ENCODE data around the gene EDRF1.
"Not testable (repeated sequence)": the region's sequence is repeated elsewhere in the genome, so short reads cannot be mapped to it uniquely, and the experiment has no call there.

Gene EDRF1, protein sequence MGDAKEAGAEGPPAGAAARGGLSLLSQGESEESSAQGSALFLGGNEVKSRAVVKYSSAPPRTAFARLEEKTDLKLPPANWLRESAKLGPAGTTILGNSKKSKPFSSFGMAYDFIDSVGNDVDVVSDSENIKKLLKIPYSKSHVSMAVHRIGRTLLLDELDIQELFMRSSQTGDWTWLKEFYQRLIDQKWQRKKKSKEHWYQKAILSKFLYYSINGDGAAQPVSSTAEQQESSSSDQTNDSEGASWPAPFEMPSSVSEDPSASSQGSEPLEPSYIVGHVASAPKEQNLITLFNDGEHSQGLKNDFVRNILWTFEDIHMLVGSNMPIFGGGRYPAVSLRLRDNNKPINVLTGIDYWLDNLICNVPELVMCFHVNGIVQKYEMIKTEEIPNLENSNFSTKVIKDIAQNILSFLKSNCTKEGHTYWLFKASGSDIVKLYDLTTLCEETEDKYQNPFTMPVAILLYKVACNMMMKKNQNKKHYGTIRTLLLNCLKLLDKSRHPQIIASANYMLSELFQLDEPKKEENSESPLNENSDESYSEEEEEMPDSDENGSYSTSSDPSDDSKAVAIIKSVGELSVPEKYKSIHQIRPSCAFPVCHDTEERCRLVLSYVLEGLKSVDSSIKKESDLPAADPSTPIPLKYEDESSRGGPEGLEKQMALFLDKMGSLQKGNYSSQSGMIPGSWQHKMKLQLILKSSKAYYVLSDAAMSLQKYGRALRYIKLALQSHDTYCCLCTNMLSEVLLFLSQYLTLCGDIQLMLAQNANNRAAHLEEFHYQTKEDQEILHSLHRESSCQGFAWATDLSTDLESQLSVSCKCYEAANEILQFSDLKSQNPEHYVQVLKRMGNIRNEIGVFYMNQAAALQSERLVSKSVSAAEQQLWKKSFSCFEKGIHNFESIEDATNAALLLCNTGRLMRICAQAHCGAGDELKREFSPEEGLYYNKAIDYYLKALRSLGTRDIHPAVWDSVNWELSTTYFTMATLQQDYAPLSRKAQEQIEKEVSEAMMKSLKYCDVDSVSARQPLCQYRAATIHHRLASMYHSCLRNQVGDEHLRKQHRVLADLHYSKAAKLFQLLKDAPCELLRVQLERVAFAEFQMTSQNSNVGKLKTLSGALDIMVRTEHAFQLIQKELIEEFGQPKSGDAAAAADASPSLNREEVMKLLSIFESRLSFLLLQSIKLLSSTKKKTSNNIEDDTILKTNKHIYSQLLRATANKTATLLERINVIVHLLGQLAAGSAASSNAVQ

DNA sequence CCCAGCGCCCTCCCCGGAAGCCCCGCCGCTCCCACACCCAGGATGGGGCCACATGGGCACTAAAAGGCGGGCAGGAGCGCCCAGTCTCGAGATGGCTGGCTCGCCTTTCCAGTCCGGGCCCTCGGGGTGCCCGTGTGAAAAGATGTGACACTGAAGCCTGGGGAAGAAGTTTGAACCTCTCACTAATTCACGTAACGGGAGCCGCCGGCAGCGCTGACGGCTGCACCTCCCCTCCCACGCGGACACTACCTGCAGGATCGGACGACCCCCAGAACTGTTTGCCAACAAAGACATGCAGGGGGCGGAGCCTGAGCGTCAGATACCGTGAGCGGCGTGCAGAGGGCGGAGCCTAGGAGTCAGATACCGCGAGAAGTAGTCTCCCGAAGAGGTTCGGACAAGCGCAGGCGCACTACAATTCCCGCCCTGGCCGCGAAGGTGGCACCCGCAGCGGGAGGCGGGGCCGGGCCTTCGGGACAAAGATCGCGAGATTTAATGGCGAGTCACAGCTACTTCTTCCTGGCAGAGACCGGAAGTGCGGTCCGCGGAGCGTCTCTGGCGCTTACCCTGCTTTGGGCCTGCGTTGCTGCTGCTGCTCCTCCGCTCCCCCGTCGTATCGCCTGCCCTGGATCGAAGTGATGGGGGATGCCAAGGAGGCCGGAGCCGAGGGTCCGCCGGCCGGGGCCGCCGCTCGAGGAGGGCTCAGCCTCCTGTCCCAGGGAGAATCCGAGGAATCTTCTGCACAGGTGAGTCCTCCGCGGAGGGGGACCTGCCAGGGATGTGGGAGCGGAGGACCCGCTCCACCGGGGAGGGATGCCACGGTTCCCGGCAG lies at the start of gene EDRF1:
Gene EDRF1 (plus strand): TSS at position 537 of the 829 bp plus-strand sequence. CDS start 99 bp downstream, at position 636.
- peak; percentile 94 to 98 (median 98) for DNase-seq (ENCODE audit: low read depth in 4 of 4, low spot score in 1 of 4)

DNA sequence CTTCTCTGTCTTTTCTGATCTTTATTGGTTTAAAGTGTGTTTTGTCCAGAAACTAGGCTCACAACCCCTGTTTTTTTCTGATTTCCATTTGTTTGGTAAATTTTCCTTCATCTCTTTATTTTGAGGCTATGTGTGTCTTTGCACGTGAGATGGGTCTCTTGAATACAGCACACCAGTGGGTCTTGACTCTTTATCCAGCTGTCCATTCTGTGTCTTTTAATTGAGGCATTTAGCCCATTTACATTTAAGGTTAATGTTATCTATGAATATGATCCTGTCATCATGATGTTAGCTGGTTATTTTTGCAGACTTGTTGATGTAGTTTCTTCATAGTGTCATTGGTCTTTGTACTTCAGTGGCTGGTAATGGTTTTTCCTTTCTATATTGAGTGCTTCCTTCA lies 46.6 kb upstream of the EDRF1 start:
- no peak for DNase-seq (ENCODE audit: low read depth in 4 of 4, low spot score in 1 of 4)

GRCh38 chr10:125679436-125679835 lies 40.1 kb upstream of the EDRF1 start:
- DNase-seq (ENCODE audit: low read depth in 4 of 4, low spot score in 1 of 4) = no peak

DNA sequence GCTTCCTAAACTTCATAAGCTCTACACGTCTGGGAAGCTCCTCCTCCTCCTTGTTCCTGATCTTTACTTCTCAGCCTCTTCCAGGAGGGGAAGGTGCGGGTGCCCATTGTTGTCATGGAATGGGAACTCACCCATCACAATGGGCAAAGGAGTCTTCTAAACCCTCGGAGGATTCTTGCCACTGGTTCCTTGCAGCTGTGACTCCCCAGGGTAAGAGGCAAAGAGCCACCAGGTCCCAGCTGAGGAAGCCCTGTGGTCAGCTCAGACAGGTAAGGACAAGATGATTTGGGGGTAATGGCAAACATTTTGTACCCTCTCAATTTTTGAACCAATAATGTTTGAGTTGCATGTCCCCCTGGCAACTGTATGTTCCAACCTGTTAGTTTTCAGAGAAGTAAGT lies 36.4 kb upstream of the EDRF1 start, which contains the start of gene TEX36:
Gene TEX36 (minus strand): TSS at position 101 of the 400 bp plus-strand sequence. CDS start 174 bp downstream, outside the sequence.
- DNase-seq (ENCODE audit: low read depth in 4 of 4, low spot score in 1 of 4) = no peak

- no peak for DNase-seq (ENCODE audit: low read depth in 4 of 4, low spot score in 1 of 4)
Observed at GRCh38 chr10:125683821-125684220, 35.7 kb upstream of the EDRF1 start.

GRCh38 chr10:125684581-125684980 lies 34.9 kb upstream of the EDRF1 start:
- DNase-seq (ENCODE audit: low read depth in 4 of 4, low spot score in 1 of 4) = no peak

GRCh38 chr10:125687507-125688185 lies 31.9 kb upstream of the EDRF1 start:
- DNase-seq (ENCODE audit: low read depth in 4 of 4, low spot score in 1 of 4) = no peak

DNA sequence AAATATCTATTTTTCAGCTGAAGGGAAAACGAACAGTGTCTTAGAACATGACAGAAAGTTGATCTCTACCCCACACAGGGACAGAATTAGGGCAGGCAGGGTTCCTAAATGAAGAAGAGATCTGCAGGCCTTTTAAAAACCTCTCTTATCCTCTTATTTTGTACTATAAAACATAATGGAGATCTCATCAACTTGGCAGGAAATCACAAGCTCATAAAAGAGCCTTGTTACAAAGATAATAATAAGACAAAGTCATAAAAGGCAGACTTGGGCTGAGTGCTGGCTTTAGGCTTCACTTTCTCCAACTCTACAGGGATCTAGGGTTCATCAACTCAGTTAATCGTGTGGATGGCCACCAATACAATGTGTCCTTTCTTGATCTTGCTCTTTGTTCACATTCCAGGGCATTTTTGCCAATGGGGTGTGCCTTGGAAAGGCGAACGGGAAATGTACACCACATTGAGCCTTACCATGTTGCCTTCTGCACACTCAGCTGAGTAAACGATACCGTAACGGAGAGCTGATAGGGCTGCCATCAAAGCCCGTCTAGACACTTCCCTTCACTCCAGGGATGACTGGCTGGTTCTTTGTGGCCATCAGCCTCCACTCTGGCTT lies 29.4 kb upstream of the EDRF1 start:
- no peak for DNase-seq (ENCODE audit: low read depth in 4 of 4, low spot score in 1 of 4)

- DNase-seq (ENCODE audit: low read depth in 4 of 4, low spot score in 1 of 4) = no peak
Observed at GRCh38 chr10:125691160-125691981, 28.1 kb upstream of the EDRF1 start.

DNA sequence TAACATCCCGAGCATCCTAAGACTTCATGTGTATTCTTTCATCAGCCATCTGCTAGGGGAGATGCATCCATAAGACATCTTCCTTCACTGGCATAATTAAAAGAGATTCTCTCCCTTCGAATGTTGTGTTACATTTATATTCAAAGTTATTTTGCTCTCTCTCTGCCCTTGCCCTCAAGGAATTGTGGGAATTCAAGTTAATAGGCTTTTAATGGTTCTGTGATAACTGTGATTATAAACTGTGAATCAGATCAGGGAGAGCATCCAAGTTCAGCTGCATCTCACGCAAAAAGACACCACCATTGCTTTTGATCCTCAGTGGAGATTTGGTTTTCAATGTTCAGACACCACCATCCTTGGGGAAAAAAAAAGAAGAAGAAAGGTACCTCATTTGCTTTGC lies 27.3 kb upstream of the EDRF1 start:
- DNase-seq (ENCODE audit: low read depth in 4 of 4, low spot score in 1 of 4) = no peak

- no peak for DNase-seq (ENCODE audit: low read depth in 4 of 4, low spot score in 1 of 4)
Observed at GRCh38 chr10:125692601-125693523, 26.6 kb upstream of the EDRF1 start.

GRCh38 chr10:125693524-125693847 lies 26.0 kb upstream of the EDRF1 start:
- DNase-seq (ENCODE audit: low read depth in 4 of 4, low spot score in 1 of 4) = no peak

DNA sequence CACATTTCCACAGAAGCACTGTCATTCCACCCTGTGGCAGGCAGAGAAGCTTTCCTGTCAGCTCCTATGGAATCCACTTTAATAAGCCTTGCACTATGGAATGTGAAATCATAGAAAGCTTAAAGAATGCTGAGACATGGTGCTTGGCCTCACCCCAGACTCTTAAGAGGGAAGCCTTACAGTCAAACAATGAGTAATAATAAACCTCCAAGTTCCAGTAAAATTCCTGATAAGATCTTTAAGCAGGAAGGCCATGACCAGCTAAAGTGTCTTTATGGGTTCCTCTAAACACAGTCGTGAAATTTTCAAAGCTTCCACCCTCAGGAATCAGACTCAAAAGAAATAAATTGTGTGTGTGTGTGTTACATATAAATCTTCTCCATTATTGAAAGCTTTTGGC lies 24.6 kb upstream of the EDRF1 start:
- DNase-seq (ENCODE audit: low read depth in 4 of 4, low spot score in 1 of 4) = no peak

GRCh38 chr10:125696884-125697283 lies 22.6 kb upstream of the EDRF1 start:
- not testable (repeated sequence) for DNase-seq (ENCODE audit: low read depth in 4 of 4, low spot score in 1 of 4)

DNA sequence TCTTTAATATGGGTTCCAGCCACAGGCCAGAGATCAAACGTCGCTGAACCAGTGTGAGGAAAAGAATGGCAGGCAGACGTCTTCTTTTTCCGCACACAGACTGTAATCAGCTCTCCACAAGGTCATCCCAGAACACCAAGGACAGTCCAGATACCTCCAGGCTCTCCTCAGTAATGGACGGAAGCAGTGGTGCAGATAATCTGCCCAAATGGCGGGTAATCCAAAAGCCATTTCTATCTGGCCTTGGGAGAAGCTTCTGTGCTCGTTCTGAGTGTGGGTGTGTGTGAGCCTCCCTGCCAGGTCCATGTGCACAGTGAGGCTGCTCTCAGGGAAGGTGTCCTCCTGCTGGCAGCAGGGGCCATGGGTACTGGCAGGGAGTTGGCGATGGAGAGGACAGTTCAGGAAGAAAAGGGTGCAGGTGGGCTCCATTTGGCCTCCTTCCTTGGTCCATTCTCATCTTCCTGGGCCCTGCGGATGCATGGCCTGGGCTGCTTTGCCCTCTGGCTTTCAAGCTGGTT lies 21.0 kb upstream of the EDRF1 start:
- DNase-seq (ENCODE audit: low read depth in 4 of 4, low spot score in 1 of 4) = no peak

GRCh38 chr10:125699562-125700143 lies 19.9 kb upstream of the EDRF1 start:
- DNase-seq (ENCODE audit: low read depth in 4 of 4, low spot score in 1 of 4) = no peak

GRCh38 chr10:125700355-125700911 lies 19.1 kb upstream of the EDRF1 start:
- DNase-seq (ENCODE audit: low read depth in 4 of 4, low spot score in 1 of 4) = no peak

Measured in stimulated activated CD4-positive, alpha-beta T cell treated with anti-CD3 and anti-CD28 coated beads, Interleukin-1b, Interleukin-23, amount 100 ng/mL, for 24 hours (primary cell).